Measurements from ENCODE around the gene RUSC2. TPM values are rescaled to one million over a fixed set of nuclear protein-coding genes. Genes with fewer than 3 reads are reported as not detected.

RUSC2 gene
- total RNA-seq, 1 experiment from 2014 or later, result 10.7 TPM

DNA sequence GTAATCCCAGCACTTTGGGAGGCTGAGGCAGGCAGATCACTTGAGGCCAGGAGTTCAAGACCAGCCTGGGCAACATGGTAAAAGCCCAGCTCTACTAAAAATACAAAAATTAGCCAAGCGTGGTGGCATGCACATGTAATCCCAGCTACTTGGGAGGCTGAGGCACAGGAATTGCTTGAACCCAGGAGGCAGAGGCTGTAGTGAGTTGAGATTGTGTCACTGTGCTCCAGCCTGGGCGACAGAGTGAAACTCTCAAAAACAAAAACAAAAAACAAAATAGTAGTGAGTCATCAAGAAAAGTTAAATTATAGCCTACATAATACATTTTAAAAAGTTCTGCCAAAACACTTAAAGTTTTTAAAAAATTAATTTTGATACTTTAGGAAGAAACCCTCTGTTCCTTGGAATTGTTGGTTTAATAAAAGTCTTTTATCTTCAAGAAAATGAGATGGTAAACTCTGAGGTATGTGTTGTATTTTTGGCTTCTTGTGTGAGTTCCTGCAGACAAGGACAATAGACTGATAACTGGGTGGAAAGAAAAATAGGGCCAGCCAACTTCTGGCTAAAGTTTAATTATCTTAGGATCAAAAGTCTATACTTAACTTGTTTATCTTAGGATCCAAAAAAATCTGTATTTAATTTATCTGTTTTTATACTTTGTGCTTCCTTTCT lies 9.3 kb downstream of the RUSC2 start:
- no peaks in the 10 kb centered on the region for H3K9me2 ChIP-seq (replicated peaks; ENCODE audit: low read length)
- no peaks in the 10 kb centered on the region for H3K9me3 ChIP-seq (ENCODE audit: low read length)
- no peak overlapping the region for H2AFZ ChIP-seq (ENCODE audit: low read length)
- no peak overlapping the region for H3K27ac ChIP-seq (ENCODE audit: low read length)
- no peak overlapping the region for H3K9ac ChIP-seq (ENCODE audit: low read length)
- POLR2A ChIA-PET (ENCODE audit: unreplicated experiment), result no interaction called here
- intact Hi-C loops (cut with micrococcal nuclease), result no loop called here
- H3K27me3 ChIP-seq (ENCODE audit: low read length), result no peaks in the 10 kb centered on the region
- H3F3A ChIP-seq (ENCODE audit: low read length, unreplicated experiment), result no peaks in the 10 kb centered on the region
- no peak for ATAC-seq
- no peak overlapping the region for H3K4me3 ChIP-seq (ENCODE audit: low read length)
- H4K20me1 ChIP-seq (ENCODE audit: low read length), result no peaks in the 10 kb centered on the region
- TF ChIP-seq EZH2 (IDR thresholded peaks at IDR 0.05; ENCODE audit: low read length, unreplicated experiment) (no peak), EZH2phosphoT487 (IDR thresholded peaks at IDR 0.05; ENCODE audit: borderline replicate concordance, low read length) (no peak)
- TF ChIP-seq, protein P1, sequence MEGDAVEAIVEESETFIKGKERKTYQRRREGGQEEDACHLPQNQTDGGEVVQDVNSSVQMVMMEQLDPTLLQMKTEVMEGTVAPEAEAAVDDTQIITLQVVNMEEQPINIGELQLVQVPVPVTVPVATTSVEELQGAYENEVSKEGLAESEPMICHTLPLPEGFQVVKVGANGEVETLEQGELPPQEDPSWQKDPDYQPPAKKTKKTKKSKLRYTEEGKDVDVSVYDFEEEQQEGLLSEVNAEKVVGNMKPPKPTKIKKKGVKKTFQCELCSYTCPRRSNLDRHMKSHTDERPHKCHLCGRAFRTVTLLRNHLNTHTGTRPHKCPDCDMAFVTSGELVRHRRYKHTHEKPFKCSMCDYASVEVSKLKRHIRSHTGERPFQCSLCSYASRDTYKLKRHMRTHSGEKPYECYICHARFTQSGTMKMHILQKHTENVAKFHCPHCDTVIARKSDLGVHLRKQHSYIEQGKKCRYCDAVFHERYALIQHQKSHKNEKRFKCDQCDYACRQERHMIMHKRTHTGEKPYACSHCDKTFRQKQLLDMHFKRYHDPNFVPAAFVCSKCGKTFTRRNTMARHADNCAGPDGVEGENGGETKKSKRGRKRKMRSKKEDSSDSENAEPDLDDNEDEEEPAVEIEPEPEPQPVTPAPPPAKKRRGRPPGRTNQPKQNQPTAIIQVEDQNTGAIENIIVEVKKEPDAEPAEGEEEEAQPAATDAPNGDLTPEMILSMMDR (conservative IDR thresholded peaks at IDR 0.05; ENCODE audit: low read depth, low read length), result no peak
- H3K36me3 ChIP-seq (ENCODE audit: low read depth, low read length), result no peaks in the 10 kb centered on the region; the same call in 1 of the 2 replicates
- H3K79me2 ChIP-seq (ENCODE audit: low read length), result peaks cover 85% of the 10 kb centered on the region
- no peaks in the 10 kb centered on the region for H3K4me1 ChIP-seq (ENCODE audit: insufficient read depth, low read length)
- no TSS peak for BruUV-seq (replicated peaks)
- DNase-seq, result no peak
- CTCF ChIA-PET, result no interaction called here
- no peak overlapping the region for H3K4me2 ChIP-seq (ENCODE audit: low read length)

DNA sequence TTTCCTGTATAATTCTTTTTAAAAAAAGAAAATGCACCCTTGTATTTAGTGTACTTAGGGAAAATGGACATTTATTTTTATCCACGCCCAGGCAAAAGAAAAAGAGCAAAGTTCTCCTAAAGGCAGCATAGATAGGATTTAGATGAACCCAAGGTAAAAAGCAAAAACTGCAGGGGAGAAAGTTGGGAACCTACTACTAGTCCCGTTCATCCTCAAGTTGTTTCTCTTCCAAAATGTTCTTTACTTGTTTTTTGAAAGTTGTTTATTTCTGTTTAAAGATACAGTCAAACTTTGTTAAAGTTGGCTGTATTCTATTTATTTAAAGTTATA lies 9.8 kb downstream of the RUSC2 start:
- Histone ChIP-seq H3K9ac (ENCODE audit: low read length) (no peak overlapping the region), H3F3A (ENCODE audit: low read length, unreplicated experiment) (no peaks in the 10 kb centered on the region), H3K36me3 (ENCODE audit: low read depth, low read length) (no peaks in the 10 kb centered on the region; the same call in 1 of the 2 replicates), H3K79me2 (ENCODE audit: low read length) (peaks cover 85% of the 10 kb centered on the region), H3K4me1 (ENCODE audit: insufficient read depth, low read length) (no peaks in the 10 kb centered on the region), H3K9me2 (replicated peaks; ENCODE audit: low read length) (no peaks in the 10 kb centered on the region), H4K20me1 (ENCODE audit: low read length) (no peaks in the 10 kb centered on the region), H3K9me3 (ENCODE audit: low read length) (no peaks in the 10 kb centered on the region), H3K4me2 (ENCODE audit: low read length) (no peak overlapping the region), H2AFZ (ENCODE audit: low read length) (no peak overlapping the region), H3K27me3 (ENCODE audit: low read length) (no peaks in the 10 kb centered on the region), H3K4me3 (ENCODE audit: low read length) (no peak overlapping the region), H3K27ac (ENCODE audit: low read length) (no peak overlapping the region)
- ChIA-PET CTCF (no interaction called here), POLR2A (ENCODE audit: unreplicated experiment) (no interaction called here)
- intact Hi-C loops (cut with micrococcal nuclease), result no loop called here
- ATAC-seq, result no peak
- TF ChIP-seq, protein P1 (conservative IDR thresholded peaks at IDR 0.05; ENCODE audit: low read depth, low read length), result no peak
- TF ChIP-seq EZH2 (IDR thresholded peaks at IDR 0.05; ENCODE audit: low read length, unreplicated experiment), result no peak
- no peak for TF ChIP-seq EZH2phosphoT487 (IDR thresholded peaks at IDR 0.05; ENCODE audit: borderline replicate concordance, low read length)
- BruUV-seq (replicated peaks), result no TSS peak
- DNase-seq, result no peak

DNA sequence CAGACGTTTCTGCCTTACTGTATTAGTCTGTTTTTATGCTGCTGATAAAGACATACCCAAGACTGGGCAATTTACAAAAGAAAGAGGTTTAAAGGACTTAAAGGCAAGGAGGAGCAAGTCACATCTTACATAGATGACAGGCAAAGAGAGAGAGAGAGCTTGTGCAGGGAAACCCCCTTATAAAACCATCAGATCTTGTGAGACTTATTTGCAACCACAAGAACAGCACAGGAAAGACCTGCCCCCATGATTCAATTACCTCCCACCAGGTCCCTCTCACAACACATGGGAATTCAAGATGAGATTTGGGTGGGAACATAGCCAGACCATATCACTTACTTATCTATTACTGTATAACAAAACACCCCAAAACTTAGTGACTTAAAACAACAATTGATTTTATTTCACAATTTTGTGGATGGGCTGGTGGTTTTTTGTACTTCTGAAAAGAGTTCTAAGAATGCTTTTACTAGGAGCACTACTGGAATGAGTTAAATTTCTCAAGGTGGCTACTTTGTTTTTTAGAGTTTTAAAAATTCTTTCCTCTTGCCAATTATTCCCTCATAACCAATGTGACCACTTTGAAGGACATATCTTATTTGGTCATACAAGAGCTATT lies 10.3 kb downstream of the RUSC2 start:
- H4K20me1 ChIP-seq (ENCODE audit: low read length), result no peaks in the 10 kb centered on the region
- no peaks in the 10 kb centered on the region for H3K9me2 ChIP-seq (replicated peaks; ENCODE audit: low read length)
- ChIA-PET POLR2A (ENCODE audit: unreplicated experiment) (no interaction called here), CTCF (no interaction called here)
- no peak overlapping the region for H3K4me3 ChIP-seq (ENCODE audit: low read length)
- no TSS peak for BruUV-seq (replicated peaks)
- H3K27ac ChIP-seq (ENCODE audit: low read length), result no peak overlapping the region
- H2AFZ ChIP-seq (ENCODE audit: low read length), result no peak overlapping the region
- peaks cover 89% of the 10 kb centered on the region for H3K79me2 ChIP-seq (ENCODE audit: low read length)
- no peaks in the 10 kb centered on the region; the same call in 1 of the 2 replicates for H3K36me3 ChIP-seq (ENCODE audit: low read depth, low read length)
- no peaks in the 10 kb centered on the region for H3K27me3 ChIP-seq (ENCODE audit: low read length)
- H3K9ac ChIP-seq (ENCODE audit: low read length), result no peak overlapping the region
- ATAC-seq (no peak), DNase-seq (no peak)
- TF ChIP-seq EZH2phosphoT487 (IDR thresholded peaks at IDR 0.05; ENCODE audit: borderline replicate concordance, low read length) (no peak), EZH2 (IDR thresholded peaks at IDR 0.05; ENCODE audit: low read length, unreplicated experiment) (no peak)
- TF ChIP-seq, protein P1 (conservative IDR thresholded peaks at IDR 0.05; ENCODE audit: low read depth, low read length), result no peak
- H3K4me2 ChIP-seq (ENCODE audit: low read length), result no peak overlapping the region
- no peaks in the 10 kb centered on the region for H3K9me3 ChIP-seq (ENCODE audit: low read length)
- no peaks in the 10 kb centered on the region for H3K4me1 ChIP-seq (ENCODE audit: insufficient read depth, low read length)
- intact Hi-C loops (cut with micrococcal nuclease), result no loop called here
- no peaks in the 10 kb centered on the region for H3F3A ChIP-seq (ENCODE audit: low read length, unreplicated experiment)

Data from PC-3 (cell line).